HG02938 (cell line): Measurements from ENCODE around the gene MED7.

Source experiments
- ATAC-seq: cut with Tn5 transposase; IDR thresholded peaks from one replicate; pipeline ENCODE4 v1.9.1; 2021; ENCODE audit warnings: mild to moderate bottlenecking, moderate library complexity; ENCODE audit not compliant: unreplicated experiment

The MED7 gene

DNA sequence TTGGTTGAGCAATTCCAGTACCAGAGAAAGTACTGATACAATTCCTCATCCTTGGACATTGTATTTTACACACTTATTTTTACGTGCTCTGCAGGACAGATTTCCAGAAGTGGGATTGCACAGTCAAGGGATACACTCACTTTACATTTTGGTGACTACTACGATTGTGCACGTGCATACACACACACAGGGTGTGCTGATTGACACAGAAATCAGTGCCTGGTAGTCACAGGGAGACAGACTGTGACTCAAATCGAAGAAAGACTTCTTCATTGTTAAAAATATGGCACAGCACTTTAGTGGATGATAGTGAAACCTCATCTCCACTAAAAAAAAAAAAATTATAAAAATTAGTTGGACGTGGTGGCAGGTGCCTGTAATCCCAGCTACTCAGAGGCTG, 21.9 kb upstream of the MED7 start:
- ATAC-seq, result no peak

DNA sequence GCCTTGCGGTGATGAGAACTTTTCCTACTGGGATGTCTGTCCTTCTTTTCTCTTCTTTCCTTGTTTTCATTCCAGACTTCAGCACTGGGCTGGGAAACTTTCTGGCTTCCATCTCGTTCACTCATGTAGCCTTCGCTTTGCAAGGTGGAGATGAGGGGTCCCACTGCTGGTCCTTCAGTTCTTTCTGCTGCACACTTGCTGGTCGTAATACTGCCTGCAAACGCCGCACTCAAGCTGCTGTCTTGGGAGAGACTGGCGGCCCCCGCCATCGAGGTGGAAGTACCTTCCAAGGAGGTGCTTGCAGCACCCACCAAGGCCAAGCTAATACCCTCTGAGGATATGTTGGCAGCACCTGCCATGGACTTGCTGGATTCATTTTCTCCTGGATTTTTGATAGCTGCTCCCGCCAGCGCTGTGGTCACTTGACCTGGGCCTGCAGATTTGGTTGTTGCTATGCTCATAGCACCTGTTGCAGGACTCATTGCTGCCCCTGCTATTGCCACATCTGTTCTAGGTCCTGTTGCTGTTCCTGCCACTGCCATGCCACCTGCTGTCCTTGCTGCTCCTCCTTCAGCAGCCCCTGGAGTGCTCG, 20.4 kb upstream of the MED7 start:
- no peak for ATAC-seq

DNA sequence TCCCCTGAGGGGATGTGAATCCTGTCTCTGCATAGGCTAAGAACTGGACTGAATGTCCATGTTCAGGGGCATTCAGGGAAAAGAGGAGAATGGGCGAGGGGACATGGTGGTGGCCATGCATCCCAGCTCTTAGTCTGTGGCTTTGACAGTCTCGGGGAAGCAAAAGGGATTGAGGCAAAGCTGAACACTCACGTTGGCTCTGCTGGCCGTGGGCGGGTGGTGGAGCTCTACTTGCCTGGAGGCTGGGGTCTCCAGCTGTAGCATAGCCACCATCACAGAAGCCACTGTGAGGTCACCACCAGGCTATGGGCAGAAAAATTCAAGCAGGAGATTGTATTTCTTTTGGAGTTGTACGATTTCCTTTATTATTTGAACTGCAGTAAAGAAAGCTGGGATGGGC, 19.3 kb upstream of the MED7 start:
- ATAC-seq, result no peak

DNA sequence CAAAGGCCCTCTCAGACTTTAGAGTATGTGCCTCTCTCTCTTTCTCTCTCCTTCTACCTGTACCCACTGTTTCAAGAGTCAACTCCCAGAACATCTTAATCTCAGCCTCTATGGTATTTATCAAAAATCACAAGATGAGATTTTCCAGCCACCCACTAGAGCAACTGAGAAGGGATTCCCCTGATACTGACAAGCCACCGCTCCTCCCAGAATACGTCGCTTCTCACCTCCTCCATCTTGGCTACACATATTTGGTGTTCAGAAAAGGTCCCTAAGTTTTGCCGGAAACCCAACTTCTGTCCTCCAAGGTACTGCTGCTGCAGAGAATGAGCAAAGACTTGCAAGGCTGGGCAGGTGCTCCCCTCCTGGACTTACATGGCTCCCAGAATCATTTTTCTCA, 17.3 kb upstream of the MED7 start:
- no peak for ATAC-seq

DNA sequence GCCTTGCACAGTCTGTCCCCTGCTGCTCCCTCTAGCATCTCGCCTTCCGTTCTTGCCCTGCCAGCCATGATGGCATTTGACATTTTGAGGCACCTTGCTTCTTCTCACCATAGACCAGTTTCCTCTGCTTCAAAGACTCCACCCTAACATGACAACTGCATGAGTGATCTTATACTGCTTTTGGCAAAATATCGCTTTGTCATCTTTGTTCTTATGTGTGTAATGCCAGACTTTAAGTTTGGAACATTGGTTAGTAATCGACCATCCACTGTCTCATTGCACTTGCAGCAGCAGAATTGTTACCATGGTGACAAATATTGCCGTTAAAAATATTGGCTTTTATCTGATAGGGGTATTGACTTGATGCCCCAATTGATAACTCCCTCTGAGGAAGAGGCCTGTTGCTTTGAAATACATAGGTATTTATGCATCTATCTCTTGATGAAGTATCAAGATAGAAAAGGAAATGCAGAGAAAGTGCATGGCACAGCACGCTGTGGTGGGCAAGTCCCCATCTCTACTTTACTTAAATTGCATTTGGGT, 16.6 kb upstream of the MED7 start:
- no peak for ATAC-seq

DNA sequence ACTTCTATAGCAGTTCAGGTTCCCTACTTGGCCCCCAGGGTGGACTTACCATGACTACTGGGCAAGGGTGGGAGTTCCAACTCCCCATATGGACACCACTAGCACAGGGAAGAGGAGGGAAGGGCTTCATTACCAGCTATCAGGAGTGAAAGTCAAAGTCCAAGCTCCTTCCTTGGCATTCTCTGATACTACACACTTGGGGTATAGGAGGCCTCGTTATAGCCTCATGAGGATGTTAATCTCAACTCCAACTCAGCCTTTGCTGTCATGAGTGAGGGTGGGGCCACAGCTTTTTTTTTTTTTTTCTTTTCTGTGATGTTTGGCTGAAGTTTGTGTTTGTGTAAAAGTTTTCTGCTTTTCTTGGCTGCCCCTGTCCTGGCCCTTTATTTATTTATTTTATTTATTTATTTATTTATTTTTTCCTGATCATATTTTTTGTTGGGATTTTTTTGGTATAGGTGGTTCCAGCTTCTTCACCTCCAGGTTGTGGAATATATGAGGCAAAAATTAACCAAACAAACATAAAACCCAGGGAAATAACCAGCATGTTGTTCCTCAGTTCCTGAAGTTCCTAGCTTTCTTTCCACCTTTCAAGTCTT, 14.7 kb upstream of the MED7 start:
- no peak for ATAC-seq

DNA sequence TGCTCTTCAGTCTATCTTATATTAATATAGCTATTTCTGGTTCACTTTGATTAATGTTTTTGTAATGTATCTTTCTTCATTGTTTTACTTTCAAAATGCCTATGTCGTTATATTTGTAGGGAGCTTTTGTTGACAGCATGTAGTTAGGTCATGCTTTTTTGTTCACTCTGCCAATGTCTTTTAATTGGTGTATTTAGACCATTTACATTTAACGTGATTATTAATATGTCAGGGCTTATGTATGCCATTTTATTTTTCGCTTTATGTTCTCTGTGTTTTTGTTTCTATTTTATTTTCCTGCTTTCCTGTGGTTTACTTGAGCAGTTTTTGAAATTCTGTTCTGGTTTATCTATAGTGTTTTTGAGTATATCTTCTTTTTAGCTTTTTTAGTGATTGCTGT, 12.6 kb upstream of the MED7 start:
- ATAC-seq, result no peak

DNA sequence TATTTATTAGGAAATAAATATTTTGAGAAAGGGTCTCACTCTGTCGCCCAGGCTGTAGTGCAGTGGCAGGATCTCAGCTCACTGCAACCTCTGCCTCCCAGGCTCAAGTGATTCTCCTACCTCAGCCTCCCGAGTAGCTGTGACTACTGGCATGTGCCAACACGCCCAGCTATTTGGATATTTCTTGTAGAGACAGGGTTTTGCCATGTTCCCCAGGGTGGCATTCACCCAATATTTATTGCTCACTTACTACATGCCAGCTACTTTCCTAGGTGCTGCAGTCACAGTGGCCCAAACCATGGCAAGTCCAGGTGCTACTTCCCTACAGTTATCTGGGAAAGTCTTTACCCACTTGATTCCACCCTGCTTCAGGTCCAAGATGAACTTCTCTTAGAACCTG, 8.3 kb upstream of the MED7 start:
- ATAC-seq, result no peak

DNA sequence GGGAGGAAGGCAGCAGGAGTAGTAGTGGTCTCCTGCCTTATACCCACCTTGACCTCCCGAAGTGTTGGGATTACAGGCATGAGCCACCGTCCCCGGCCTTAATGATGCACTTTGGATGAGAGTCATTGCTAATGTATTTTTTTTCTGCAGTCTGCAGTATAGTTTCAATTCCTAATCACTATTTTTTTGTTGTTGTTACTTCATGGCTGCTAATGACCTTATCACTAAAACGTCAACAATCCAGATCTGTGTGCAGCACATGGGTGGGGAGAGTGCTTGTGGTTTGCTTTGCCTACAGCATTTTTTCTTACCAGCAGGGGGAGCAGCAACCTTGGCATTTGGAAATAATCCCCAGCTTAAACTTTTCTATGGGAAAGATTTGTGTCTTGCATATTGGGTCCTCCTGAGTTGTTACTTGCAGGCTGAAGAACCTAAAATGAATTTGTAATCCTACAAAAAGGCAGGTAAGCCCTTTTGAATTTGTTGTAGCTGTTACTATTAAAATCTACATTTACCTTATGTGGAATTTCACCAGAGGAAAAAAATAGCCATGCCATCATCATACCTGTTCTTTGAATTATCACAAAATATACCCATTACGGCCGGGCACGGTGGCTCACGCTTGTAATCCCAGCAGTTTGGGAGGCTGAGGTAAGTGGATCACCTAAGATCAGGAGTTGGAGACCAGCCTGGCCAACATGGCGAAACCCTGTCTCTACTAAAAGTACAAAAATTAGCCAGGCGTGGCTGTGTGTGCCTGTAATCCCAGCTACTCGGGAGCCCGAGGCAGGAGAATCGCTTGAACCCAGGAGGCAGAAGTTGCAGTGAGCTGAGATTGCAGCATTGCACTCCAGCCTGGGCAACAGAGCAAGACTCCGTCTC, 6.3 kb upstream of the MED7 start:
- peak; percentile 72 for ATAC-seq

DNA sequence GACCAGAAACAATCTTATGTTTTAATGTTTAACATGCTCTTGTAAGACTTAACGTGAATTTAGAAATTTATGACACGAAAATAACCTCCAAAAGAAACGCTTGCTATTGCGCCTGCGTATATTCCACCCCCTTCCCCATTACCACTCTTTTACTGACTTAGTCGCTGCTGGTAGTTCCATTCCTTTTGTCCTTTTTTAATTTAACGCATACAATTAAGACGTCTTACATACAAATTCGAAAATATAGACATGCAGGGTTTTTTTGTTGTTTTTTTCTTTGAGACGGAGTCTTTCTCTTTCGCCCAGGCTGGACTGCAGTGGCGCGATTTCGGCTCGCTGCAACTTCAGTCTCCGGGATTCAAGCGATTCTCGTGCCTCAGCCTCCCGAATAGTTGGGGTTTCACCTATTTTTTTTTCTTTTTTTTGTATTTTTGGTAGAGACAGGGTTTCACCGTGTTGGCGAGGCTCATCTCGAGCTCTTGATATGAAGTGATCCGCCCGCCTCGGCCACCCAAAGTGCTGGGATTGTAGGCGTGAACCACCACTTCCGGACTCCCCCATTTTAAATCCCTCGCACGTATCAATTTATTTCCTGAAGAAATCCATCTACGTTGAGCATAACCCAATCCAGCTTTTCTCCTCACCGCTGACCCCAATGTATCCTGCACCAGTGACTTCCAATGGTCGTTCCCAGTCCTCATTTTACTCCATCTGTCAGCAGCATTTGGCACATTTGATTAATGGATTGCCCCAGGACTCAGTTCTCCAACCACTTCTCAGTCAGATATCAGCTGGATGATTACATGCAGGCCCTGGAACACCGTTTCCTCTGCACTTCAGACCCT, 684 bp upstream of the MED7 start:
- ATAC-seq, result peak; percentile 42

DNA sequence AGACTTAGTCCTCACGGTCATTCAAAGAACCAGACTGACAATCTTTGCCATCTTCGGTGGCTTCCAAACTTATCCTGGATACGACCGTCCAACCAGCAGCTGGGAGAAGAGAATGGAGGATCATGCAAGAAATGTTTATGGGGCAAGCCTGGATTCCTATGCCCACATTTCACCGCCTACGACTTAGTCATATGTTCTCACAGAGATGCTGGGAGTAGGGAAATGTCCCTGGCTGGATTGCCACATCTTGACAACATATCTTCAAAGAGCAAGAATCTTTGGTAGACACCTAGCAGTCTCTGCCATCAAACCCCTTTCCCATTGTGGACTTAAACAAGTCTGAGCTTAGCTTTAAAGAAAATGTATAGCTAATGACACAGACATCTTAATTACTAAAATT, 5.0 kb downstream of the MED7 start:
- no peak for ATAC-seq

DNA sequence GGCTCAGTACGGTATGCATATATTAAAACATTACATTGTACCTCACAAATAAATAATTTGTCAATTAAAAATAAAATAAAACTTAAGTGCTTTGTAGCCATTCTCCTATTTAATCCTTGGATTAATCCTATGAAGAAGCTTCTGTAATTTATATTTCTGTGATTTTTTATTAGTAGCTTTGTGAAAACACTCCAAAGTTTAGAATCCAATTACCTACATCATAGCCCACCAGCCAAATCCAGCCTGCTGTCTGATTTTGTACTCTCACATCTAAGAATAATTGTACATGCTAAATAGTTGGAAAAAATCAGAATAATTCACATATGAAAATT, 10.4 kb downstream of the MED7 start:
- no peak for ATAC-seq

DNA sequence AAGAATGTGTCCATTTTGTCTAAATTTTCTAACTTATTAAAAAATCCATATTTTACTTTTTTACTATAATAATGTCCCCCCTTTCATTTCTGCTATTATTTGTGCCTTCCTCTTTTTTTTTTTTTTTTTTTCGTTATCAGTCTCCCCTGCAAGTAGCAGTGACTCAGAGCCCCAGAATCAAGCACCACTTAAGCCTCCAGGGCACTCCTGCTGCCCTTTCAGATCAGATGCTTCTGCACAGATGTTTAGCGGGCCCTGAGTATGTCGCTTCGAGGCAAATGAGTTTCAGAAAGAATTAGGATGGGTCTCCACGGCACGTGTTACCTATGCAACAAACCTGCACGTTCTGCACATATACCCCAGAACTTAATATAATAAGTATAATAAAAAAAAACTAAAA, 11.7 kb downstream of the MED7 start:
- no peak for ATAC-seq

DNA sequence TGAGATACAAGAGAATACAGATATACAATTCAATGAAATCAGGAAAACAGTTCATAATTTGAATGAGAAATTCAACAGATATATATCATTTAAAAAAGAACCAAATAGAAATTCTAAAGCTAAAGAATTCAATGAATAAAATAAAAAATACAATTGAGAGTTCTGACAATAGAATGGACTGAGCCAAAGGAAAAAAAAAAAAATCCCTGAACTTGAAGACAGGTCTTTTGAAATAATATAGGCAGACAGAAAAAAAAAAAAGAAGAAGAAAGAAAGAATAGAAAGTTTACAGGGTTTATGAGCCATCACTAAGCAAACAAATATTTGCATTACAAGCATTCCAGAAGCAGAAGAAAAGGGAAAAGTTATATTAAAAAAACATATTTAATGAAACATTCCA, 21.0 kb downstream of the MED7 start:
- ATAC-seq, result no peak

DNA sequence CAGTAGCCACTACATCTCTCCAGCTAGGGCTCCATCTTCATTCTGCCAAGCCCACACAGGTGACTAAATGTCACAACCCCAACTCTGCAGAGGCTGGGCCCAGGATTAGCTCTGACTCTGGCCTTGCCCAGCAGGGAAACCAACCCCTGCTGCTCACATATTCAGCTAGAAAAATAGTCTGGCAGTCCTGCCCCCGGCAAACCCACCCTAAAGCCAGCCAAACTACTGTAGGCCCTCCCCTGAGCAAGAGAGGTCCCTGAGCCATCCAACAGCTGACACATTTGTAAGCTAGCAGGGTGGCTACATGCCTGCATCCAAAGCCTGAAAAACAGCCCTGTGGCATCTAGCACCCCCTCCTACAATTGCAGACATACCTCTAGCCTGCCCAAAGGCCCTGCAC, 22.6 kb downstream of the MED7 start:
- no peak for ATAC-seq

DNA sequence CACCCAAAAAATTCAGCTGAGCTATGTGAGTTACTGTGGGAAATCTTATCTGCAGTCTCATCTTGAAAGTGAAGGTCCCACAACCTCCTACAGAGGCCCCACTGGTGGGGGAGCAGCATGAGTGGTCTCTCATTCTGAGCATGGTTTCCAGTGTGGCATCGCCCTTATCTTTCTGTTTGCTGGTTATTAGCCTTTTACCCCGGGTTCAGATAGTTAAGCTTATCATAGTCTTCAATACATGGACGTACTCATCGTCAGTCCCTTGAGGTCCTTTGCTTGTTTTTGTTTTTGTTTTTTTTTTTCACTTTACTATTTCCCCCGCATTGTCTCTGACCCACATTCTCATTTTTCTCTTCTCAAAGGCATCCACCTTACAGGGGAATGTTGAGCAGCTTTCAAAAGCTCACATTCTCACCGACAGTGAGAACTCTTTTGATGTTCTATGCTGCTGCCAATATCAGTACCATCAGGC, 26.1 kb downstream of the MED7 start:
- ATAC-seq, result peak; percentile 78

DNA sequence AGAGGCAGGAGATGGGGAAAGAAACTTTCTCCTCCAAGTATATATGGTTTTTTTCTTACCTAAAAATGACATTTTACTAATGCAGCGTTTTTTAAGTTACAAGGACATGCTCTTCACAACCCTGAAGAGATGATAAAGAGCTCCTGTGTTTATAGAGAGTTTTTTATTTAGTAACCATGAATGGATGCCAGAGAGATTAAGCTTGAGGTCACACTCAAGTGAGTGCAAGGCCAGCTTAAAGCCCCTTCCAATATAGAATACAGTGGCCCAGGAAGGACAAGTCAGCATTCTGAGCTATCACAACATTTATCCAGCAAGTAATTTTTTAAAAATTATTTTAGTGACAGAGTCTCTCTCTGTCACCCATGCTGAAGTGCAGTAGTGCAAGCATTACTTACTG, 27.2 kb downstream of the MED7 start:
- no peak for ATAC-seq

DNA sequence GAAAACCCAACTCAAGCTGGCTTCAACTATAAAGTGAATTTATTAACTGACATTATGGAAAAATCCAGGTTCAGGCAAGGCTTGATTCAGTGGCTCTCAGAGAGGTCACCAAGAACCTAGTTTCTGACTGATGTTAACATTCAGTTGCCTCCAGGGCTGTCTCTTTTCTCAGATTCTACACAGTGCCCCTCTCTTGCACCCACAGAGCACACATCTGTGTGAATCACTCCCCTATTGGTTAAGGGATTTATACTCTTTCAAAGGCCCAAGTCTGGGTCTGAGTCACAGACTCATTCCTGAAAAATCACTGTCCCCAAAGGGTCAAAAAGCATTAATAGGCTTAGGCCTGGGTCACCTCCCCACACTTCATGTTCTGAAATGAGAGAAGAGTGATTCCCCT, 27.7 kb downstream of the MED7 start:
- no peak for ATAC-seq

DNA sequence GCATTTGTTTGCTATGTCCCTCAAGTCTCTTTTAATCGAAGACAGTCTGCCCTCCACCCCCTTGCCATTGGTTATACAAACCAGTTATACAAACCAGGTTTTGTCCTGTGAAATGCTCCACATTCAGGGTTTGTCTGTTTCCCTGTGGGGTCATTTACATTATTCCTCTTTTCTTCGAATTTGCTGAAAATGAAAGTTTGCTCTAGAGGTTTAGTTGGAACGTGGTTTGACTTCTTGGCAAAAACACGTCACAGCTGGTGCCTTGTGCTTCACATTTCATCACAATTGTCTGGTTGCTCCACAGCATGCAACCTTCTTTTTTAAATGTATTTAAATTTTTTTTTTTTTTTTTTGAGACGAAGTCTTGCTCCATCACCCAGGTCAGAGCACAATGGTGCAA, 29.7 kb downstream of the MED7 start:
- no peak for ATAC-seq

DNA sequence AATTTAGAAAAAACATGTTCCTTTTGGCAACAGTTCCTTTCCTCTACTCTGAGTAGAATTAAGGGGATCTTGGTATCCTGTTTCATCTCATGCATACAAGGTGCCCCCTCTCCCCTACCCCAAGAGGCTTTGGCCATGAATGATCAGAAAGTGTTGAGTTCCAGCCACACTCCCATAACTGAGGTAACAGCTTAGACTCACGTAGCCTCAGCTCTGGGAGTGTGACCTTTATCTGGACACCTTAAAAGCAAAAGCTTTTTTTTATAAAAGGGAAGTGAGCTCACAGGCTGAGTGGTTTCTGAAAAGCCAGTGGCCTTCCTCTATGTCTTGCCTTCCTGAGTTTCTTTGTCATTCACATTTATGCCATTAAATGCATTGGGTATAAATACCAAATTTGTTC, 32.9 kb downstream of the MED7 start:
- ATAC-seq, result peak; percentile 59

DNA sequence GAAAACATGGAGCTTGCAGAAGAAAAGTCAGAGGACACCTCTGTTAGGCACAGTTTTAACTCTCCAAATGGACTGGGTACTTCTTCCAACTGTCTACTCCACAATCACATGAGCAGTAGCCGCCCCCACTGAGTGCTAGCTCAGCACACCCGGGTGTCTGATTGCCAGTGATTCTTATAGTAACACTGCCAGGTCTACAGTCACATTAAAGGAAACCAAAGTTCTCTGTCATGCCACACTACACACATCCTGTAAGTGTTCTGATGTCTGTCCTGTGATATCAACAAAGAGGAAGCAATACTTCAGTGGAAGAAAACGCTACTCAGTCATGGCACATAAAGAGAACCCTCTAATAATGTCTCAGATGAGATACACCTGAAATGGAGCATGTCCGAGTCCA, 33.7 kb downstream of the MED7 start, which contains the start of gene HAVCR2:
HAVCR2 (minus strand) TSS at position 69 of the 400 bp plus-strand sequence; CDS start at position 8, 61 bp downstream.
- ATAC-seq, result peak; percentile 85
